ENCODE results near the gene SRSF3. TPM values are rescaled to one million over a fixed set of nuclear protein-coding genes. Genes with fewer than 3 reads are reported as not detected.

Gene SRSF3
- total RNA-seq, 2 donors from 2014 or later, result 88.5 to 120 TPM

- DNase-seq (ENCODE audit: low spot score) (no peak), ATAC-seq (ENCODE audit: insufficient number of reproducible peaks, low FRiP score, low read depth) (peak; percentile 30)
- Histone ChIP-seq H3K4me1 (ENCODE audit: control insufficient read depth in 1 of 2, low read depth in 2 of 2) (peaks cover 50 to 60% of the 10 kb centered on the region in 2 donors), H3K4me3 (peak overlapping the region; percentile 25), H3K27ac (peak overlapping the region; percentile 40 to 74), H3K27me3 (replicated peaks; ENCODE audit: insufficient read depth) (no peaks in the 10 kb centered on the region), H3K36me3 (no peaks in the 10 kb centered on the region), H3K9me3 (no peaks in the 10 kb centered on the region)
- no peak for TF ChIP-seq CTCF (IDR thresholded peaks at IDR 0.05)
These were observed 31.2 kb downstream of the SRSF3 start for GRCh38 chr6:36625158-36625919.

- Histone ChIP-seq H3K4me3 (no peak overlapping the region), H3K27ac (peak overlapping the region in 1 of 2 donors; percentile 89), H3K27me3 (replicated peaks; ENCODE audit: insufficient read depth) (no peaks in the 10 kb centered on the region), H3K36me3 (no peaks in the 10 kb centered on the region), H3K9me3 (no peaks in the 10 kb centered on the region), H3K4me1 (ENCODE audit: control insufficient read depth in 1 of 2, low read depth in 2 of 2) (peaks cover 50 to 60% of the 10 kb centered on the region in 2 donors)
- no peak for TF ChIP-seq CTCF (IDR thresholded peaks at IDR 0.05)
- DNase-seq (ENCODE audit: low spot score), result no peak
- ATAC-seq (ENCODE audit: insufficient number of reproducible peaks, low FRiP score, low read depth), result no peak
These were observed 32.5 kb downstream of the SRSF3 start for GRCh38 chr6:36626636-36627035.

GRCh38 chr6:36627141-36627540, 33.0 kb downstream of the SRSF3 start:
- H3K36me3 ChIP-seq, result no peaks in the 10 kb centered on the region
- H3K4me1 ChIP-seq (ENCODE audit: control insufficient read depth in 1 of 2, low read depth in 2 of 2), result peaks cover 50 to 60% of the 10 kb centered on the region in 2 donors
- no peak for DNase-seq (ENCODE audit: low spot score)

GRCh38 chr6:36627801-36628246, 33.7 kb downstream of the SRSF3 start:
- peaks cover 49 to 60% of the 10 kb centered on the region in 2 donors for H3K4me1 ChIP-seq (ENCODE audit: control insufficient read depth in 1 of 2, low read depth in 2 of 2)
- no peaks in the 10 kb centered on the region for H3K9me3 ChIP-seq
- TF ChIP-seq CTCF (IDR thresholded peaks at IDR 0.05), result no peak
- no peaks in the 10 kb centered on the region for H3K27me3 ChIP-seq (replicated peaks; ENCODE audit: insufficient read depth)
- ATAC-seq (ENCODE audit: insufficient number of reproducible peaks, low FRiP score, low read depth) (peak; percentile 38), DNase-seq (ENCODE audit: low spot score) (peak; percentile 58)
- H3K36me3 ChIP-seq, result no peaks in the 10 kb centered on the region
- H3K27ac ChIP-seq, result peak overlapping the region; percentile 57 to 89
- H3K4me3 ChIP-seq, result peak overlapping the region; percentile 50

More at GRCh38 chr6:36627141-36627540, 33.0 kb downstream of the SRSF3 start:
- H3K27ac ChIP-seq, result peak overlapping the region; percentile 57 to 89
- ATAC-seq (ENCODE audit: insufficient number of reproducible peaks, low FRiP score, low read depth), result no peak
- H3K27me3 ChIP-seq (replicated peaks; ENCODE audit: insufficient read depth), result no peaks in the 10 kb centered on the region
- TF ChIP-seq CTCF (IDR thresholded peaks at IDR 0.05), result no peak
- H3K4me3 ChIP-seq, result no peak overlapping the region
- no peaks in the 10 kb centered on the region for H3K9me3 ChIP-seq

- DNase-seq (ENCODE audit: low spot score), result no peak
- H3K27ac ChIP-seq, result peak overlapping the region; percentile 74 to 89
- ATAC-seq (ENCODE audit: insufficient number of reproducible peaks, low FRiP score, low read depth), result no peak
- H3K4me3 ChIP-seq, result no peak overlapping the region
- H3K27me3 ChIP-seq (replicated peaks; ENCODE audit: insufficient read depth), result no peaks in the 10 kb centered on the region
- peaks cover 40 to 58% of the 10 kb centered on the region in 2 donors for H3K4me1 ChIP-seq (ENCODE audit: control insufficient read depth in 1 of 2, low read depth in 2 of 2)
- no peaks in the 10 kb centered on the region for H3K9me3 ChIP-seq
- TF ChIP-seq CTCF (IDR thresholded peaks at IDR 0.05), result no peak
- no peaks in the 10 kb centered on the region for H3K36me3 ChIP-seq
These were observed 35.6 kb downstream of the SRSF3 start for GRCh38 chr6:36629784-36630183.
